ENCODE results near the gene SH3BP4. TPM values are rescaled to one million over a fixed set of nuclear protein-coding genes. Genes with fewer than 3 reads are reported as not detected.

Gene SH3BP4
- total RNA-seq, 1 donor from 2014 or later = 44.1 TPM

- peaks cover 17% of the 10 kb centered on the region for H3K36me3 Mint-ChIP-seq
These were observed 44.5 kb downstream of the SH3BP4 start for GRCh38 chr2:234996069-234996940.

DNA sequence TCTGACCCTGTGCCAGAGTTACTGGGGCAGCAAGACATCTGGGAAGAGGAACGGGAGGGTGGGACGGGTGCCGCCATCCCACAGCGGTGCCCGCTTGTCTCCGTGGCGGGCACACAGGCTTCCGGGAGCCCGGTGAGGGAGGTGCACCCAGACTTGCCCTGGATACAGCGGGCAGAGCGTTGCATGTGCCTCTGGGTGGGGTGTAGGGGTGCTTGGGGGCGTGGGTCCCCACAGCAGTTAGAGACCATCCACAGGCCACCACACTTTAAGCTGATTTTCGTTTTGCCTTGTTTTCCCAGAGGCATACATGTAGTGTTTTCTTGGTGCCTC, 45.1 kb downstream of the SH3BP4 start:
- Mint-ChIP-seq H3K36me3 (peaks cover 20% of the 10 kb centered on the region), H3K9me3 (no peaks in the 10 kb centered on the region), H3K4me1 (peaks cover 63% of the 10 kb centered on the region), H3K27ac (peak overlapping the region; percentile 96), H3K27me3 (ENCODE audit: low read depth) (no peaks in the 10 kb centered on the region), H3K4me3 (no peak overlapping the region)
- DNase-seq (ENCODE audit: low spot score in 2 of 2, unreplicated experiment in 2 of 2) = no peak
- no peak for TF ChIP-seq CTCF (IDR thresholded peaks at IDR 0.05; ENCODE audit: unreplicated experiment)

More at GRCh38 chr2:234996069-234996940, 44.5 kb downstream of the SH3BP4 start:
- peaks cover 59% of the 10 kb centered on the region for H3K4me1 Mint-ChIP-seq
- no peaks in the 10 kb centered on the region for H3K9me3 Mint-ChIP-seq
- no peak for TF ChIP-seq CTCF (IDR thresholded peaks at IDR 0.05; ENCODE audit: unreplicated experiment)
- peak overlapping the region; percentile 96 for H3K27ac Mint-ChIP-seq
- no peak overlapping the region for H3K4me3 Mint-ChIP-seq
- H3K27me3 Mint-ChIP-seq (ENCODE audit: low read depth) = no peaks in the 10 kb centered on the region
- DNase-seq (ENCODE audit: low spot score in 2 of 2, unreplicated experiment in 2 of 2) = no peak

- Mint-ChIP-seq H3K4me1 (peaks cover 67% of the 10 kb centered on the region), H3K9me3 (no peaks in the 10 kb centered on the region), H3K27me3 (ENCODE audit: low read depth) (no peaks in the 10 kb centered on the region), H3K27ac (peak overlapping the region; percentile 21), H3K36me3 (peaks cover 22% of the 10 kb centered on the region), H3K4me3 (no peak overlapping the region)
- TF ChIP-seq CTCF (IDR thresholded peaks at IDR 0.05; ENCODE audit: unreplicated experiment) = no peak
- no peak for DNase-seq (ENCODE audit: low spot score in 2 of 2, unreplicated experiment in 2 of 2)
These were observed 45.6 kb downstream of the SH3BP4 start for GRCh38 chr2:234997389-234997788.

GRCh38 chr2:234998404-234999211, 46.8 kb downstream of the SH3BP4 start:
- Mint-ChIP-seq H3K36me3 (peaks cover 27% of the 10 kb centered on the region), H3K27me3 (ENCODE audit: low read depth) (no peaks in the 10 kb centered on the region), H3K4me3 (no peak overlapping the region), H3K27ac (peak overlapping the region; percentile 78), H3K4me1 (peaks cover 73% of the 10 kb centered on the region), H3K9me3 (no peaks in the 10 kb centered on the region)
- DNase-seq (ENCODE audit: low spot score in 2 of 2, unreplicated experiment in 2 of 2) = no peak
- TF ChIP-seq CTCF (IDR thresholded peaks at IDR 0.05; ENCODE audit: unreplicated experiment) = no peak

DNA sequence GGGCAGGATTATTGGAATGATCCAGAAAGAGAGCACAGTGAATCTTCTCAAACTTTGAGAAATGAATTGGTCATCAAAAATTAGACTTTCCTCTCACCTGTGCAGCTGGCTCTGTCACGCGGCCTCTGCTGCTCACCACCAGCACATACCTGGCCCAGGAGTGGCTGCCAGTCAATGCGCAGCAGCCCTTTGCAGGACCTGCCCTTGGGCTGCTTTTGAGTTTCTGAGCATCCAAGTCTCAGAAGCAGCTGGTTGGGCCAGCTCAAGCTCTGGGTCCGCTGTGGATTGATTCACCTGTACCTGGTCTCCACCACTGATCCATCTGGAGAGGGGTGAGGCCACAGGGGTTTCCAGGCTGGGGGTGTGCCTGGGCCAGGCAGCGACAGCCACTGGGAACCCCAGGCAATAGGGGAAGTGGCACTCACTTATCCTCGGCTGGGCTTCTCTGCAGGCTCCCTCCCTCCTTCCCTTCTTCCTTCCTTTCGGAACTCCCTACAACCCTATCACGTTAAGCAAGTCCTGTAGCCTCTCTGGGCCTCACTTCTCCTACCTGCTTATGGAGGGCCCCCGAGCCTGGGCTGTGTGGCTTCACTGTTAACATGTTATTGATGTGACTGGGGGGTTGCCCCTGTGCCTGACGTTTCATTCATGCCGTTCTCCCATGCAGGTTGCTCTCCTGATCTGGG, 48.1 kb downstream of the SH3BP4 start:
- TF ChIP-seq CTCF (IDR thresholded peaks at IDR 0.05; ENCODE audit: unreplicated experiment) = no peak
- Mint-ChIP-seq H3K27ac (peak overlapping the region; percentile 75), H3K36me3 (peaks cover 27% of the 10 kb centered on the region)

More for the DNA sequence above, 48.1 kb downstream of the SH3BP4 start:
- DNase-seq (ENCODE audit: low spot score in 2 of 2, unreplicated experiment in 2 of 2) = no peak
- H3K27me3 Mint-ChIP-seq (ENCODE audit: low read depth) = no peaks in the 10 kb centered on the region
- H3K4me1 Mint-ChIP-seq = peaks cover 64% of the 10 kb centered on the region
- H3K4me3 Mint-ChIP-seq = no peak overlapping the region
- no peaks in the 10 kb centered on the region for H3K9me3 Mint-ChIP-seq
